WTC11 (cell line): ENCODE data around the gene SLC25A48. TPM values are rescaled to one million over a fixed set of nuclear protein-coding genes. Genes with fewer than 3 reads are reported as not detected.

Experiments used
- ATAC-seq: fragments of 200-7000 bp; cut with Tn5 transposase; 2 replicates; pipeline ENCODE4 v1.10.0; 2021; ENCODE audit warnings: mild to moderate bottlenecking, moderate library complexity
- CTCF ChIA-PET: fragments of 300-600 bp; sonication (Branson Sonifier 250); formaldehyde crosslinking; loops from one replicate; lab custom pipeline; 2021; ENCODE audit warnings: antibody characterized with exemption; lab: Charles Lee
- POLR2A ChIA-PET: fragments of 350-600 bp; sonication (Branson Sonifier 250); formaldehyde crosslinking; loops from one replicate; lab custom pipeline; 2021; ENCODE audit warnings: antibody characterized with exemption; lab: Charles Lee
- DNase-seq: peaks from one replicate; pipeline ENCODE4 v3.0.0; 2021; ENCODE audit warnings: low spot score
- H3K27ac Mint-ChIP-seq: 2 replicates; pipeline ENCODE4 v1.8.0; 2021; ENCODE audit warnings: mixed read lengths
- H3K27me3 Mint-ChIP-seq: 2 replicates; pipeline ENCODE4 v1.8.0; 2021; ENCODE audit warnings: low read depth, mild to moderate bottlenecking, moderate library complexity, mixed read lengths
- H3K36me3 Mint-ChIP-seq: 2 replicates; pipeline ENCODE4 v1.8.0; 2021; ENCODE audit warnings: mixed read lengths
- H3K4me1 Mint-ChIP-seq: 2 replicates; pipeline ENCODE4 v1.8.0; 2022; ENCODE audit warnings: mixed read lengths
- H3K4me3 Mint-ChIP-seq: 2 replicates; pipeline ENCODE4 v1.8.0; 2021; ENCODE audit warnings: mild to moderate bottlenecking, moderate library complexity, mixed read lengths
- H3K9me3 Mint-ChIP-seq: 2 replicates; pipeline ENCODE4 v1.8.0; 2021; ENCODE audit warnings: mixed read lengths
- CREM ChIP-seq: sonication (generic); formaldehyde crosslinking; IDR thresholded peaks from 2 replicates; pipeline ENCODE4 v1.8.1; 2022; ENCODE audit warnings: mild to moderate bottlenecking, missing genetic modification reagents, moderate library complexity
- ETV6 ChIP-seq: sonication (generic); formaldehyde crosslinking; IDR thresholded peaks from 2 replicates; pipeline ENCODE4 v1.8.1; 2022; ENCODE audit warnings: mild to moderate bottlenecking, missing genetic modification reagents
- HMGA2 ChIP-seq: fragments of 250-450 bp; sonication (Bioruptor Pico); IDR thresholded peaks from 2 replicates; pipeline ENCODE4 v1.4.0; 2021; ENCODE audit warnings: mild to moderate bottlenecking, moderate library complexity
- NFATC4 ChIP-seq: fragments of 250-450 bp; sonication (Bioruptor Pico); IDR thresholded peaks from 2 replicates; pipeline ENCODE4 v1.9.0; 2021; ENCODE audit warnings: mild to moderate bottlenecking
- OVOL2 ChIP-seq: fragments of 250-450 bp; sonication (Bioruptor Pico); IDR thresholded peaks from 2 replicates; pipeline ENCODE4 v1.9.0; 2021; ENCODE audit warnings: mild to moderate bottlenecking, borderline replicate concordance
- RELA ChIP-seq: sonication (generic); formaldehyde crosslinking; IDR thresholded peaks from 2 replicates; pipeline ENCODE4 v1.8.1; 2022; ENCODE audit warnings: missing genetic modification reagents, mild to moderate bottlenecking, borderline replicate concordance
- SOX15 ChIP-seq: fragments of 250-450 bp; sonication (Bioruptor Pico); IDR thresholded peaks from 2 replicates; pipeline ENCODE4 v1.9.0; 2021; ENCODE audit warnings: mild to moderate bottlenecking
- SP1 ChIP-seq: sonication (generic); formaldehyde crosslinking; conservative IDR thresholded peaks from 2 replicates; pipeline ENCODE4 v1.8.1; 2022; ENCODE audit warnings: missing genetic modification reagents
- ZBTB21 ChIP-seq: sonication (generic); formaldehyde crosslinking; IDR thresholded peaks from 2 replicates; pipeline ENCODE4 v1.8.1; 2023; ENCODE audit warnings: mild to moderate bottlenecking, missing genetic modification reagents, borderline replicate concordance
- ZNF121 ChIP-seq: sonication (generic); formaldehyde crosslinking; IDR thresholded peaks from 2 replicates; pipeline ENCODE4 v1.8.0; 2023; ENCODE audit warnings: missing genetic modification reagents
- ZNF219 ChIP-seq: sonication (generic); formaldehyde crosslinking; IDR thresholded peaks from 2 replicates; pipeline ENCODE4 v1.8.0; 2023; ENCODE audit warnings: missing genetic modification reagents, mild to moderate bottlenecking, borderline replicate concordance
- total RNA-seq: library from RNA; stranded (reverse); gene quantifications from 3 replicates; pipeline ENCODE4 v1.2.3, GENCODE V29; 2021
- TF ChIP-seq, protein P1 (sequence below): sonication (generic); formaldehyde crosslinking; IDR thresholded peaks from 2 replicates; pipeline ENCODE4 v1.8.1; 2022; ENCODE audit warnings: mild to moderate bottlenecking, moderate library complexity, missing genetic modification reagents
- TF ChIP-seq, protein P2 (sequence below): sonication (generic); formaldehyde crosslinking; IDR thresholded peaks from 2 replicates; pipeline ENCODE4 v1.8.1; 2023; ENCODE audit warnings: mild to moderate bottlenecking, moderate library complexity, missing genetic modification reagents
- TF ChIP-seq, protein P3 (sequence below): sonication (generic); formaldehyde crosslinking; IDR thresholded peaks from 2 replicates; pipeline ENCODE4 v1.8.0; 2022; ENCODE audit warnings: mild to moderate bottlenecking, missing genetic modification reagents
- TF ChIP-seq, protein P4 (sequence below): fragments of 200-600 bp; IDR thresholded peaks from 2 replicates; pipeline ENCODE4 v1.8.0; 2022; ENCODE audit warnings: antibody characterized with exemption
- TF ChIP-seq, protein P5 (sequence below): sonication (generic); formaldehyde crosslinking; IDR thresholded peaks from 2 replicates; pipeline ENCODE4 v1.8.1; 2022; ENCODE audit warnings: missing genetic modification reagents, borderline replicate concordance
- TF ChIP-seq, protein P6 (sequence below): sonication (generic); formaldehyde crosslinking; IDR thresholded peaks from 2 replicates; pipeline ENCODE4 v1.8.0; 2023; ENCODE audit warnings: mild to moderate bottlenecking, missing genetic modification reagents

SLC25A48 gene
- total RNA-seq, 1 experiment from 2014 or later = 1.1 TPM

DNA sequence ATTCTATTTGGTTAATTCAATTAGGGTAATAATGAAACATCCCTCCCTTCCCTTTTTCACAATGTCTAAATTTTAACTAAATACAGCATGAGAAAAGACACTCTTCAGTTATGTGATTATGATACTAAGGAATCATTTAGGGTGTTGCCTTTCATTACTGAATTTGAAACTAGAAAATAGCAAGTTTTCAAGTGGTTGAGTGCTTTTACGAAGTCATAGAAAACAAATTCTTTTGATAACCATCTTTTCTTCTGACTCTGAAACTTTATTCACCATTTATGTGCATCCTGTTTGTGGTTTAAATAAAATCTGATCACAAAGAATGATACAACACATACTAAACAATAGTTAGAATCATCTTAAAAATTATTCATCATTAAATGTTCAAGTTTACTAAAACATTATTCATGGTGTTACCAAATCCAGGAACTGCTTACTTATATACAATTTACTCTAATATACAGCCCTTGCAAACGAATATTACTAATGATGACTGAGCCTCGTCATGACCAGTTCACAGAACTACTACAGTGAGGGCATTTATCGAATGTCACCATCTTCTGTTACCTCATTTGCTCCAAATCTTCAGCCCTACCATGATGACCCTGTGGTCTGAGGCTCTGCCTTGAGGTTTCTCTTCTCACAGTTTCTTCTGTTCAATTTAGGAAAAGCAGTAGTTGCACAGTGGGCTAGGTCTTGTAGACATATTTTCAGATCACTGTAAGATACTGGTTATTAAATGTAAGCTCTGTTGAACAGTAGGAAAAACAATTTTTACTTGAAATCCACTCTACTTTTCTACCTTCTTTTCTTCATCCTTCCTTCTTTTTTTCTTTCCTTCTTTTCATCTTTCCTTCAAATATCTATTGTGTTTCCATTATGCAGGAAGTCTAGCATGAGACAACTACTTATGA, 79.5 kb downstream of the SLC25A48 start:
- DNase-seq = no peak
- POLR2A ChIA-PET = no interaction called here
- Mint-ChIP-seq H3K27me3 (peaks cover 45% of the 10 kb centered on the region), H3K4me1 (no peaks in the 10 kb centered on the region), H3K36me3 (no peaks in the 10 kb centered on the region), H3K4me3 (no peak overlapping the region), H3K27ac (no peak overlapping the region), H3K9me3 (no peaks in the 10 kb centered on the region)
- no peak for ATAC-seq
- CTCF ChIA-PET = no interaction called here
- TF ChIP-seq, protein P1, sequence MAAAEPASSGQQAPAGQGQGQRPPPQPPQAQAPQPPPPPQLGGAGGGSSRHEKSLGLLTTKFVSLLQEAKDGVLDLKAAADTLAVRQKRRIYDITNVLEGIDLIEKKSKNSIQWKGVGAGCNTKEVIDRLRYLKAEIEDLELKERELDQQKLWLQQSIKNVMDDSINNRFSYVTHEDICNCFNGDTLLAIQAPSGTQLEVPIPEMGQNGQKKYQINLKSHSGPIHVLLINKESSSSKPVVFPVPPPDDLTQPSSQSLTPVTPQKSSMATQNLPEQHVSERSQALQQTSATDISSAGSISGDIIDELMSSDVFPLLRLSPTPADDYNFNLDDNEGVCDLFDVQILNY = no peak
- TF ChIP-seq OVOL2 (CRISPR knock-in tag) = no peak
- TF ChIP-seq SOX15 (CRISPR knock-in tag) = no peak
- TF ChIP-seq ZNF121 (CRISPR knock-in tag) = no peak
- no peak for TF ChIP-seq ZNF219 (CRISPR knock-in tag)
- no peak for TF ChIP-seq NFATC4
- TF ChIP-seq ZBTB21 (CRISPR knock-in tag) = no peak
- TF ChIP-seq, protein P2, sequence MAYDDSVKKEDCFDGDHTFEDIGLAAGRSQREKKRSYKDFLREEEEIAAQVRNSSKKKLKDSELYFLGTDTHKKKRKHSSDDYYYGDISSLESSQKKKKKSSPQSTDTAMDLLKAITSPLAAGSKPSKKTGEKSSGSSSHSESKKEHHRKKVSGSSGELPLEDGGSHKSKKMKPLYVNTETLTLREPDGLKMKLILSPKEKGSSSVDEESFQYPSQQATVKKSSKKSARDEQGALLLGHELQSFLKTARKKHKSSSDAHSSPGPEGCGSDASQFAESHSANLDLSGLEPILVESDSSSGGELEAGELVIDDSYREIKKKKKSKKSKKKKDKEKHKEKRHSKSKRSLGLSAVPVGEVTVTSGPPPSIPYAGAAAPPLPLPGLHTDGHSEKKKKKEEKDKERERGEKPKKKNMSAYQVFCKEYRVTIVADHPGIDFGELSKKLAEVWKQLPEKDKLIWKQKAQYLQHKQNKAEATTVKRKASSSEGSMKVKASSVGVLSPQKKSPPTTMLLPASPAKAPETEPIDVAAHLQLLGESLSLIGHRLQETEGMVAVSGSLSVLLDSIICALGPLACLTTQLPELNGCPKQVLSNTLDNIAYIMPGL (CRISPR knock-in tag) = no peak
- TF ChIP-seq, protein P3, sequence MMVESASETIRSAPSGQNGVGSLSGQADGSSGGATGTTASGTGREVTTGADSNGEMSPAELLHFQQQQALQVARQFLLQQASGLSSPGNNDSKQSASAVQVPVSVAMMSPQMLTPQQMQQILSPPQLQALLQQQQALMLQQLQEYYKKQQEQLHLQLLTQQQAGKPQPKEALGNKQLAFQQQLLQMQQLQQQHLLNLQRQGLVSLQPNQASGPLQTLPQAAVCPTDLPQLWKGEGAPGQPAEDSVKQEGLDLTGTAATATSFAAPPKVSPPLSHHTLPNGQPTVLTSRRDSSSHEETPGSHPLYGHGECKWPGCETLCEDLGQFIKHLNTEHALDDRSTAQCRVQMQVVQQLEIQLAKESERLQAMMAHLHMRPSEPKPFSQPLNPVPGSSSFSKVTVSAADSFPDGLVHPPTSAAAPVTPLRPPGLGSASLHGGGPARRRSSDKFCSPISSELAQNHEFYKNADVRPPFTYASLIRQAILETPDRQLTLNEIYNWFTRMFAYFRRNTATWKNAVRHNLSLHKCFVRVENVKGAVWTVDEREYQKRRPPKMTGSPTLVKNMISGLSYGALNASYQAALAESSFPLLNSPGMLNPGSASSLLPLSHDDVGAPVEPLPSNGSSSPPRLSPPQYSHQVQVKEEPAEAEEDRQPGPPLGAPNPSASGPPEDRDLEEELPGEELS = no peak
- TF ChIP-seq HMGA2 (CRISPR knock-in tag) = no peak
- TF ChIP-seq ETV6 = no peak
- TF ChIP-seq, protein P4, sequence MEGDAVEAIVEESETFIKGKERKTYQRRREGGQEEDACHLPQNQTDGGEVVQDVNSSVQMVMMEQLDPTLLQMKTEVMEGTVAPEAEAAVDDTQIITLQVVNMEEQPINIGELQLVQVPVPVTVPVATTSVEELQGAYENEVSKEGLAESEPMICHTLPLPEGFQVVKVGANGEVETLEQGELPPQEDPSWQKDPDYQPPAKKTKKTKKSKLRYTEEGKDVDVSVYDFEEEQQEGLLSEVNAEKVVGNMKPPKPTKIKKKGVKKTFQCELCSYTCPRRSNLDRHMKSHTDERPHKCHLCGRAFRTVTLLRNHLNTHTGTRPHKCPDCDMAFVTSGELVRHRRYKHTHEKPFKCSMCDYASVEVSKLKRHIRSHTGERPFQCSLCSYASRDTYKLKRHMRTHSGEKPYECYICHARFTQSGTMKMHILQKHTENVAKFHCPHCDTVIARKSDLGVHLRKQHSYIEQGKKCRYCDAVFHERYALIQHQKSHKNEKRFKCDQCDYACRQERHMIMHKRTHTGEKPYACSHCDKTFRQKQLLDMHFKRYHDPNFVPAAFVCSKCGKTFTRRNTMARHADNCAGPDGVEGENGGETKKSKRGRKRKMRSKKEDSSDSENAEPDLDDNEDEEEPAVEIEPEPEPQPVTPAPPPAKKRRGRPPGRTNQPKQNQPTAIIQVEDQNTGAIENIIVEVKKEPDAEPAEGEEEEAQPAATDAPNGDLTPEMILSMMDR = no peak
- TF ChIP-seq, protein P5, sequence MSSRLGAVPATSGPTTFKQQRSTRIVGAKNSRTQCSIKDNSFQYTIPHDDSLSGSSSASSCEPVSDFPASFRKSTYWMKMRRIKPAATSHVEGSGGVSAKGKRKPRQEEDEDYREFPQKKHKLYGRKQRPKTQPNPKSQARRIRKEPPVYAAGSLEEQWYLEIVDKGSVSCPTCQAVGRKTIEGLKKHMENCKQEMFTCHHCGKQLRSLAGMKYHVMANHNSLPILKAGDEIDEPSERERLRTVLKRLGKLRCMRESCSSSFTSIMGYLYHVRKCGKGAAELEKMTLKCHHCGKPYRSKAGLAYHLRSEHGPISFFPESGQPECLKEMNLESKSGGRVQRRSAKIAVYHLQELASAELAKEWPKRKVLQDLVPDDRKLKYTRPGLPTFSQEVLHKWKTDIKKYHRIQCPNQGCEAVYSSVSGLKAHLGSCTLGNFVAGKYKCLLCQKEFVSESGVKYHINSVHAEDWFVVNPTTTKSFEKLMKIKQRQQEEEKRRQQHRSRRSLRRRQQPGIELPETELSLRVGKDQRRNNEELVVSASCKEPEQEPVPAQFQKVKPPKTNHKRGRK = no peak
- no peak for TF ChIP-seq RELA (CRISPR knock-in tag)
- TF ChIP-seq SP1 (CRISPR knock-in tag) = no peak

DNA sequence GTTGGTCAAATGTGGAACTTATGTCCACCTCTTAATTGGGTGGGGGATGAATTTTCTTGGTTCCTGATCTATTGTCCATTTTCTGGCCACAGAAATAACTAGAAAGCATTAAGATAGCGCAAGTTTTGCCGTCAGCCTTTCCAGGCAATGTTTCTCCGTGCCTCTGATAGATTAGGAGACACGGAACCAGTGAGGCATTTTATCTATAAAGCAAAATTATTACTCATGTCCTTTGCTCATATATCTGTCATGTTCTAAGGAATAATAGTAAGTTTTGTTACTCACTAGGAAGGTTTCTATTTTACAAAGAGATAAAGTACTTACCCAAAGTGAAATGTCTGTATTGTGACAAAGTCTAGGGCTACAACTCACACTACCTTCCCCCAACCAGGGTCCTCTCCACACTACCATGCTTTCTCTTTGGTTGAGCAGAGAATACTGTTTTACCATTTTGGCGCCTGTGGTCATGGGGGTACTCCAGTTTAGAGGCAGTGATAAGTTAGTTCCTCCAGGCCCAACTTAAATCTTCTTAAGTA, 81.1 kb downstream of the SLC25A48 start:
- no peaks in the 10 kb centered on the region for H3K36me3 Mint-ChIP-seq
- peaks cover 31% of the 10 kb centered on the region for H3K27me3 Mint-ChIP-seq
- DNase-seq = no peak
- no peak for ATAC-seq
- ChIA-PET CTCF (no interaction called here), POLR2A (no interaction called here)
- H3K4me1 Mint-ChIP-seq = no peaks in the 10 kb centered on the region
- TF ChIP-seq, protein P6, sequence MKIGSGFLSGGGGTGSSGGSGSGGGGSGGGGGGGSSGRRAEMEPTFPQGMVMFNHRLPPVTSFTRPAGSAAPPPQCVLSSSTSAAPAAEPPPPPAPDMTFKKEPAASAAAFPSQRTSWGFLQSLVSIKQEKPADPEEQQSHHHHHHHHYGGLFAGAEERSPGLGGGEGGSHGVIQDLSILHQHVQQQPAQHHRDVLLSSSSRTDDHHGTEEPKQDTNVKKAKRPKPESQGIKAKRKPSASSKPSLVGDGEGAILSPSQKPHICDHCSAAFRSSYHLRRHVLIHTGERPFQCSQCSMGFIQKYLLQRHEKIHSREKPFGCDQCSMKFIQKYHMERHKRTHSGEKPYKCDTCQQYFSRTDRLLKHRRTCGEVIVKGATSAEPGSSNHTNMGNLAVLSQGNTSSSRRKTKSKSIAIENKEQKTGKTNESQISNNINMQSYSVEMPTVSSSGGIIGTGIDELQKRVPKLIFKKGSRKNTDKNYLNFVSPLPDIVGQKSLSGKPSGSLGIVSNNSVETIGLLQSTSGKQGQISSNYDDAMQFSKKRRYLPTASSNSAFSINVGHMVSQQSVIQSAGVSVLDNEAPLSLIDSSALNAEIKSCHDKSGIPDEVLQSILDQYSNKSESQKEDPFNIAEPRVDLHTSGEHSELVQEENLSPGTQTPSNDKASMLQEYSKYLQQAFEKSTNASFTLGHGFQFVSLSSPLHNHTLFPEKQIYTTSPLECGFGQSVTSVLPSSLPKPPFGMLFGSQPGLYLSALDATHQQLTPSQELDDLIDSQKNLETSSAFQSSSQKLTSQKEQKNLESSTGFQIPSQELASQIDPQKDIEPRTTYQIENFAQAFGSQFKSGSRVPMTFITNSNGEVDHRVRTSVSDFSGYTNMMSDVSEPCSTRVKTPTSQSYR = no peak
- TF ChIP-seq, protein P3 = no peak
- no peak for TF ChIP-seq CREM
- H3K27ac Mint-ChIP-seq = no peak overlapping the region
- H3K4me3 Mint-ChIP-seq = no peak overlapping the region
- no peaks in the 10 kb centered on the region for H3K9me3 Mint-ChIP-seq
